Nucleus accumbens (tissue), 56 donors: ENCODE results near the gene GPR55.
"Not testable (repeated sequence)": the region's sequence is repeated elsewhere in the genome, so short reads cannot be mapped to it uniquely, and the experiment has no call there.

Experiments used
- DNase-seq, 56 donors: peaks; one replicate each; lab custom pipeline; 2025; lab: John Stamatoyannopoulos, UW

GPR55 gene

DNA sequence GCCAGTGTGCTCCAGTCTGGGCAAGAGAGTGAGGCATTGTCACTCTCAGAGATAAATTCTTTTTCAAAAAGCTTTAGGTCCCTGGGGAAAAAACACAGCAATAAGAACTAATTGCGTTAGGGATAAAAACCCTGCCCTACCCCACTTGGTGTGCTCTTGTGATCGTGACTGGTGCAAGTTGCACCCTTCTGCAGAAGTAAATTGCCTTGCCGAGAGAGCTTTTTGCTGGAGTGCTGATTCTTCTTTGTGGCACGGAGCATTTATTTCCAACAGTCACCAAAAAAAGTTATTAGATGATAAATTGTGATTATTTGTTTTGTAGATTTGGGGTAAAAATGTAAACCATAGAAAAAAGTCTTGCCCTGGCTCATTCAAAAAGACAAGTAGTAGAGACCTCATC lies 12.3 kb upstream of the GPR55 start:
- DNase-seq: no peak

DNA sequence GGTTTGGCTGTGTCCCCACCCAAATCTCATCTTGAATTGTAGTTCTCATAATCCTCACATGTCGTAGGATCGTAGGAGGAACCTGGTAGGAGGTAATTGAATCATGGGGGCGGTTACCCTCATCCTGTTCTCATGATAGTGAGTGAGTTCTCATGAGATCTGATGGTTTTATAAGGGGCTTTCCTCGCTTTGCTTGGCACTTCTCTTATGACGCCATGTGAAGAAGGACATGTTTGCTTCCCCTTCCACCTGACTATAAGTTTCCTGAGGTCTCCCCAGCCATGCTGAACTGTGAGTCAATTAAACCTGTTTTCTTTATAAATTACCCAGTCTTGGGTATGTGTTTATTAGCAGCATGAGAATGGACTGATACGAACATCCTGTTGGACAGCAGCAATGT lies 11.2 kb upstream of the GPR55 start:
- not testable (repeated sequence) for DNase-seq

DNA sequence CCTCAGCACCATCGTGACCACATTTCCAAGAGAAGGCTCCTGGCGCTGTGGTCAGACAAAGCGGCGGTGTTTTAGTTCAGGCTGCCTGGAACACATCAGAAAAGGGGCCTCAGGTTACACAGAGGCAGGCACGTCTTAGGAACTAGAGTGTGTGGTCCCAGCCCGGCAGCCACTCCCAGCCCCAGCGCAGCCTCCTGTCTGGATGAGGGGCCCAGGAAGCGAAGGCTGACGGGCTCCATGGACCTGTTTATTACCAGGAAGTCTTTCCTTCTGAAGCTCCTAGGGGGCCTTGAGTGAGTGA lies 10.0 kb upstream of the GPR55 start:
- DNase-seq: no peak

- no peak for DNase-seq
Measured at GRCh38 chr2:230934231-230935129, 9.4 kb upstream of the GPR55 start.

DNA sequence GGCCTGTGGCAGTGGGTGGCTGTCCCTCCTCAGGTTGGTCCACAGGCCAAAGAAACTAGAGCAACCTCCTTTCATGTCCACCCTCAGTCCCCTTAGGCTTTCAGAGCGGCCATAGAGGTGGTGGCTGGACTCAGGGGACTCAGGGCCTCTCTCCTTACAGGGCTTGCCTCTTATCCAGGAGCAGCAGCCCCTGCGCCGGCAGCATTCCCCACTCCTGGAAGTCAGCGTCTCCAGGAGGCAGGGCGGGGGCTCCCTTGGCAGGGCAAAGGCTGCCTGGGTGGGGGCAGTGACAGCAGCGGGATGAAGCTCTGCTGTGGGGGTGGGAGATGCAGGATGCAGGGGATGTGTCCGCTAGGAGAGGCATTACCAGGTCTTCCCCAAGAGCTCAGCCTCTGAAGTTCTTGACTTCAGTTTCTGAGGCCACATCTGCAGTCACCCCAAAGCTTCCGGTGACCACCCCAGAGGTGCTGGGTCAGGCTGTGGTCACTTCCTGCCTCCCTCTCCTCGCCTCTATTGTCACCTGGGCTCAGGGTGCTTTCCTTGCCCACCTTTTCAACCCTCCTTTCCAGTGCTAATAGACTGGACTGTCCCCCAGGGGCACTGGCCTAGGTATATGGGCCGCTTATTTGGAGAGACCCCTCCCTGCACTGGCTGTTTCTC lies 8.6 kb upstream of the GPR55 start:
- no peak for DNase-seq

DNA sequence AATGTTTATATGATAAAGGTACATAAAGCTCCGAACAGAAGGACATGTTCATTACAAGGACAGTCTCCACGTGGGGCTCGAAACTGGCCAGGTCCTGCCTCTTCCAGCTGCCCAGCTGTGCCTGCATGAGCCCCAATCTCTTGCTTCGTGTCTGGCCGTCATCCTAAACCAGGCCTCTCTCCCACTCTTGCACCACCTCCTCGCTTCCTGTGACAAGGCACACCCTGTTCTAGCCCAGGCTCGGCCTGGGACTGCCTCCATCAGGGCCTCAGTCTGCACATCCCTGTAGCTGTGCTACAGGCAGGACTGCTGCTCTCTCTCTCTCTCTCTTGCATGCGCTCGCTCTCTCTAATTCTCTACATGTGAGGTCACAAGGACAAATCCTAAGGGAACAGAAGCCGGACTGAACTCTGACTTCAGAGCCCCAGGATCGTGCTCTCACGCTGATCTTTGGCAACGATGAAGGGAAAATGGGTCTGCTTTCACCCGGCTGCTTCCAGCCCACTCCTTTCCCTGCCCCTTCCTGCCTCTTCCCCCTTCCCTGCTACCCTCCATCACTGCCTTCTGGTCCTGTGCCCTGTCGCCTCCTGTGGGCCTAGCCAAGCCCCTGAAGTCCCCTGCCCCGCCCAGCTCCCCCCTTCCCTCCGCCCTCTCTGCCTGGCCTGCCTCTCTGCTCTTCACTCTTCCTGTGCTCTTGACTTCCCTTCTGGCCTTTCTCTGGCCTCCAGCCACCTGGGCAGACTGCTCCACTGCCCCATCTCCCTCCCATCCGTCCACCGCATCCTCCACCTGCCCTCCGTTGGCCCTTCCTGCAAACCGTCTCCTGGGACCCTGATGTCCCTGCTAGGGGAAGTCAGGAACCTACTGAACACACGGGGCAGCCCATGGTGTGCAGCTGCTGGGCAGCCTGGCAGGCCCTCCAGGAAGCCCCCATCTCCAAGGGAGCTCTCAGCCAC lies 7.8 kb upstream of the GPR55 start:
- no peak for DNase-seq

GRCh38 chr2:230931556-230932231 lies 6.7 kb upstream of the GPR55 start:
- DNase-seq: no peak

- DNase-seq: no peak
Measured at GRCh38 chr2:230930928-230931555, 6.0 kb upstream of the GPR55 start.

DNA sequence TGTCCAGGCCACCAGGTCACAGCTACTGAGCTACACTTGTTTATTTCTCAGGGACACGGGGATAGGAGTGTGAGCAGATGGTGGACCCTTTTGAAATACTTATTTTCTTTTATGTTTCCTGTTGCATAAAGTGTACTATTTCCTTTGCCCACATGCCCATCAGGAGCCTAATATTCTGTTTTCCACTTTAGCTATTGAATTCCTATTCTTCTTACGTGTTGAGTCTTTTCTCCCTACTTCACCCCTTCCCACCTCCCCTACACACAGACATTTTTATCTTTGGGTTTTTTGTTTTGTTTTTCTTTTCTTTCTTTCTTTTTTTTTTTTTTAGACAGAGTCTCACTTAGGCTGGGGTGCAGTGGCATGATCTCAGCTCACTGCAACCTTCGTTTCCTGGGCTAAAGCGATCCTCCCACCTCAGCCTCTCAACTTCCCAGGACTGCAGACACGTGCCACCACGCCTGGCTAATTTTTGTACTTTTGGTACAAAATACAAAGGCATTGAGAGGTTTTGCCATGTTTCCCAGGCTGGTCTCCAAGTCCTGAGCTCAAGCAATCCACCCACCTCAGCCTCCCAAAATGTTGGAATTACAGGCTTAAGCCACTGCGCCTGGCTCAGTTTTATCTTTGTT lies 5.2 kb upstream of the GPR55 start:
- DNase-seq: no peak

DNA sequence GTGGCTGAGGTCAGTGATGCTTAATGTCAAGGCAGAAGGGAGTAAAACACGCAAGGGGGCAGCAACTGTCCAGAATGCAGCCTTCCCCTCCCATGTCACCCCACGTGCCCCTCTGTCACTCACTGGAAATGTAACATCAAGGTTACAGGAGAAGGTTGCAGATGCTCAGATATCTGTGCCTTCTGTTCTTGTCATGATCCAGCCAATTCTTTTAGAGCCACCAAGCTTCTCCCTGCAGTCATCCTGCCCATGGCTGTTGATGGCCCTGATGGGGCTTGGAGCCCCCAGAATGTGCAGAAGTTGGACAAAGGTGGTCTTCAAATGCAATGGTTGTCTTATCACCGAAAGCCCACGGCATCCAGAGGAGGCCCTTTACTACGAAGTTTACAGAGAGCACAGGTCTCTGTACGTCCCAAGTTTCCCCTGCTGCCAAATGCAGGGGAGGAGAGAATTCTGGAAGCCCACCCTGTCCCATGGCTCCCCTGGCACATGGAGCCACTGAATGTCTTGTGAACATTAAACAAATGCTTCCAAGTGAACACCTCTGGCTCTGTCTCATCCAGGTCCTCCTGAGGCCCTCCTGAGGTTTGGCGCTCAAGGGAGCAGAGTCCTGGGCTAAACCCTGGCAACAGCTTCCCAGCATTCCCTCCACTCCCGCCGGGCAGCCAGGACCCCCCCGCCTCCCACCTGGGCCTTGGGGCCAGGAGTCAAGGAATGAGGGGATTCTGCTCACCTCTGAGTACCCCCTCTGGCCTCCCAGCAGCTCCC lies 4.5 kb upstream of the GPR55 start:
- DNase-seq: no peak

DNA sequence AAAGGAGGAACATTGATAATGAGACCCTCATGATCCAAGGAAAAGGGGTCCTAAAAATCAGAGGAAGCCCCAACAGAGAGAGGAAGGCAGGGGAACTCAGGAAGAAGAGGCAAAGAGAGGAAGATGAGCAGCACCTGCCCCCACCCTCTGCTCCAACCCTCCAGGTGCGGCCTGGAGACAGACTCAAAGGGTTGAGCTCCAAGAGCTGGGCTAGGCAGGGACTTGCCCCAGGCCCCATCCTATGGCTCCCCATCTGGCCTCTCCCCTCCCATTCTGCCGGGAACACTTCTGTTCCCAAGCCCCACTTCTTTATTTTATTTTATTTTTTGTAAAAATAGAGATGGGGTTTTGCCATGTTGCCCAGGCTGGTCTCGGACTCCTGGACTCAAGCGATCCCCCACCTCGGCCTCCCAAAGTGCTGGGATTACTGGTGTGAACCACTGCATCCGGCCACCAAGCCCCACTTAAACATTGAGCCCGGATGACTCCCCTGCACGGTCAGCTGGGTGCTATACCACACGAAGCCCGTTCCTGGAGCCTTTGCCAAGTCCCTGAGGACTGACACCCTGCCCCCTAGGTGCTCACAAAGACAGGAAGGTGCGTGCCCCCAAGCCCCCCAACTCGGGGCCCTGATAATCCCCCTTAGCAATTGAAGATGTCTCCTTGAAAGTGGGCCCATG lies 3.8 kb upstream of the GPR55 start:
- no peak for DNase-seq

GRCh38 chr2:230927711-230928341 lies 2.8 kb upstream of the GPR55 start:
- no peak for DNase-seq

DNA sequence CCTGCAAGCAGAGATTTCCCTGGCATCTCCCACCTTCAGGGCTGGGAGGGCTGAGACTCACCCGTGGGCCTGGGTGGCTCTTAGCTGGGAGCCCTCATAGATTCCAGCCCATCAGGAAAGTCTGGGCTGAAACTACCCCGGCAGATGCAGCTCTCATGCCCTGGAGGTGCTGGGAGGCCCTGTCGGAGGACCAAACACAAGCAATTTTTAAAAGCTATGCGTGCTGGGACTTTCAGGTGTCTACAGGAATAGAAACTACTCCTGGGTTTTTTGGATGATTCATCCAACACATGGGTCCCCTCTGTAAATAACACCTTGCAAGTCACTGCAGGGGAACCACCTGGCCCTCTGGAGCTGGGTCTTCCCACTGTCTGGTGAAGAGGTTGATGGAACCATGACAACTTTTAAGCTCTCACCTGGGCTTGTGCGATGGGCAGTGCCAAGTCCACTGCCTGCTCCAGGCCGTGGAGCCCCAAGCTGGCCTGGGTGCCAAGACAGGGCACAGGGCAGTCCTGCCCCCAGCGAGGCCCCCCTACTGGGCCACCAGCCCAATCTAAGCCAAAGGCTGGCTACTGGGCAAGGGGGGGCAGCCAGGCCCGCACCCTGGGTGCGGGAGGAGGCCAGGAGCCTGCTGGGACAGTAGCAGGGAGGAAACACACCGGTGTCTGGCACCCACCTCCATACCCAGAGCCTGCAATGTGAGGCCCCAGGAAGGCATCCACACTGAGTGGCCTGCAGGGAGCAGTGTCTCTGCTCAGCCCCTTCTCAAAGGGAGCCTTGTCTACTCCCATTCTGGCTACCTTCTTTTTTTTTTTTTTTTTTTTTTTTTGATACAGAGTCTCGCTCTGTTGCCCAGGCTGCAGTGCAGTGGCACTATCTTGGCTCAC lies 1.1 kb upstream of the GPR55 start:
- DNase-seq: no peak

GRCh38 chr2:230925443-230925878 lies 419 bp upstream of the GPR55 start:
- no peak for DNase-seq

GRCh38 chr2:230924092-230924469 lies 961 bp downstream of the GPR55 start:
- no peak for DNase-seq

GRCh38 chr2:230922951-230923717 lies 1.9 kb downstream of the GPR55 start:
- no peak for DNase-seq
